Epidermal melanocyte (primary cell): ENCODE data around the gene CD1B.
"Not testable (repeated sequence)": the region's sequence is repeated elsewhere in the genome, so short reads cannot be mapped to it uniquely, and the experiment has no call there.

ENCODE experiments used
- DNase-seq: peaks from one replicate; pipeline ENCODE4 v3.0.0; 2011; ENCODE audit warnings: low spot score; ENCODE audit not compliant: insufficient read length

The CD1B gene

DNA sequence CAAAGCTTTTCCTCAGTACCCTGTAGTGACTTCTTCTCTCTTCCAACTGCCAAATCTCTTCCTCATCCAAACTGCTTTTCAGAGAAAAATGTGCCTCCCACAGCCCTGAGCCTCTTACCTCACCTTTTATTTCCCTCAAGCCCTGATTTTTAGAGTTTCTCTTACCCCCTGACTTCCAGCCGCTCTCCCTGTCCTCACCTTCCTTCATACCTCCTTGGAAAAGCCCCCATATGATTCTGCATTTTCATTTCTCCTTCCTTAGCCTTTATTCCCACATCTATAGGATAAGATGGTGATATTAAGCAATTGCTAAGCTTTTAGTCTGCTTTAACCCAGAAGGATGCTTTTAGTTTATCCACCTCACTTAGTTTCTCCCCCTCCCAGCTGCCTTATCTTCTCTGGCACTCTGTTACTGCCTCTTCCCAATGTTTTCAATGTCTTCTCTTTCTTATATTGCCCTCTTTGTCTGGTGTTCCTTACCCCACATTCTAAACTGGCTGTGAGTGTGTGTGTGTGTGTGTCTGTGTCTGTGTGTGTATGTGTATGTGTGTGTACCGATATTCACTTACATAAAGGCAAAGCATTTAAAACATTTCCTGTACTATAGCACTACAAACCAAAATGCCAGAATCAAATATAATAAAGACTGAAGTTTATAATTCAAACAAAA is at the start of gene CD1B:
Gene CD1B, minus strand, starts transcription at position 51 of the 670 bp plus-strand sequence. CDS start 108 bp downstream, outside the sequence.
- no peak for DNase-seq

DNA sequence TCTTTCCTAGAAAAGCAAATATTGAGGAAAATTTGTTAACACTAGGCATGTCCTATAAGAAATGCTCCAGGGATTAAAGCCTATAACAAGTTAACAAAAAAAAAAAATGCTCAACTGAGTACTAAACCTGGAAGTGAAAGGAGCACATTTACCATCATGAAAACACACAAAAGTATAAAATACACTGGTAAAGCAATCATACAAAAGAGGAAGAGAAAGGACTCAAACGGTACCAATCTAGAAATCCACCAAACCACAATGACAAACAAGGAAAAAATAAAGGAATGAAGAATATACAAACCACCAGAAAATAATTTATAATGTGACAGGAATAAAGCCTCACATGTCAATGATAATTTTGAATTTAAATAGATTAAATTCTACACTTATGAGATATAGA is 43.5 kb upstream of the CD1B start:
- no peak for DNase-seq

DNA sequence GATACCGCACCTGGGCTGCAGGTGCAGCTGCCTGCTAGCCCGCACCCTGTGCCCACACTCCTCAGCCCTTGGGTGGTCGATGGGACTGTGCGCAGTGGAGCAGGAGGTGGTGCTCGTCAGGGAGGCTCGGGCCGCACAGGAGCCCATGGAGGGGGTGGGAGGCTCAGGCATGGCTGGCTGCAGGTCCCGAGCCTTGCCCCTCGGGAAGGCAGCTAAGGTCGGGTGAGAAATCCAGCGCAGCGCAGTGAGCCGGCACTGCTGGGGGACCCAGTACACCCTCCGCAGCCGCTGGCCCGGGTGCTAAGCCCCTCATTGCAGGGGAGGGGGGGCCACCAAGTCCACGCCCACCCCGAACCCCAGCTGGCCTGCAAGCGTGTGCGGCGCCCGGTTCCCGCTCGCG is 42.8 kb upstream of the CD1B start:
- not testable (repeated sequence) for DNase-seq

DNA sequence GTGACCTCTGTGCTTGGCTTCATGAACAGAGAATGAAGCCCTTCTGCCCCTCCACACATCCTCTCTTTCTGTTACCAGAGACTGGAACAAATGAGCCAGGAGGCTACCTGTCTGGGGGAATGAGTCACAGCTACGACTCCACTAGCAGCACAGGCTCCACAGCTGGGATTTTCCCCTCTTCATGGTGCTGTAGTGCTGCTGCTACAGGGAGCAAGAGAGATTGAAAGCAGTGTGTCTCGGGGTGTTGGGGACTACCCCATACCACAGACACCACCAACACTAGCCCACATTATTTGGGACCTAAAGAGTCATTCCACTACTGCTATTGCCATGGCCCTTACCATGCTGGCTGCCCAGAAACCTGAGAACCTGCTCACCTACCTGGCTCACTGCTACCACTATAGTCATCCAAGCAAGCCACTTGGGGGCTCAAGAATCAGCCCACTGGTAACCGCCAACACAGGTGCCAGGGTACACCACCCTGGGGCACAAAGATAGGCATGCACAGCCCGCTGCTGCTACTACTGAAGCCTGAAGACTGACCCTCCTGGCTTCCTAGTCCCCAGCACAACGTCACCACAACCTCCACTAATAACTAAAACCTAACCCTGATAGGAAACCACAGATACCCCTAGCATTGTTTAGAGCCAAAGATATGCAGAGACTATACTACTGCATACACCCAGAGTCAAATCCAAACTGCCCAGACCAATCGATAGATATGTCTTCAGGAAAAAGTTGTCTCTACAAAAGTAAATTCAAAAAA is 40.0 kb upstream of the CD1B start:
- no peak for DNase-seq

DNA sequence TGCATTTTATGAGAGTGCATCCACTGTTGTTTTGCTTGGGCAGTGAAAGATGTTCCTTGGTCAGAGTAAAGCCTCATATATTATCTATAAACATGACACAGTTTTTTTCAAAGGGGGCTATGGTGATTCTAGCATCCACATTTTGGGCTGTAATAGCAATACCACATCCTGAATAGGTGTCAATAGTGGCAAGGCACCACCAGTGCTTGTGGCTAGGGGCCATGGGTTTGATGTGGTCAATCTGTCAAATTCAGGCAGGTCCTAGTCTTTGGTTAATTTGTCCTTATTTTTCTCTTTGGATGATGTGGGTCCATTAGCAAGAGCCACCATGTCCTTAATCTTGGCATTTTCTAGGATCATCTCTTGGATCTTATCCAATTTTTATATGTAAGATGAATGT is 35.5 kb upstream of the CD1B start:
- DNase-seq, result no peak

DNA sequence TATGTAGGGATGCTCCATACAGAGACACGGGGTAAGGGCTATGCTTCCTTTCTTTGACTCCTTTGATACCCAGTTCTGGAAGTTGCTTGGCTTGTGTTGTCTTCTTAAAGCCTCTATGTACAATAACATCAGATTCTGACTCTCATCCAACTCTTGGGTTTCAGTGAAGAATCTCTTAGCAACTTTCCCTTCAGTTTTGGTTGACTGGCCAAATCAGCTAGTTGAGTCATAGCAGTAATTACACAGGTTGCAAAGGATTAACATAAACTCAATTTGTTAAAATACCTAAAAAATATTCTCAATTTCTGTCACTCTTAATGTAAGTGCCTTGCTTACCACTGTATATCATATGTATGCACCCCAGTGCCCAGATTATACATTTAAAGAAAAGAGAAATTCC is 31.6 kb upstream of the CD1B start:
- no peak for DNase-seq

DNA sequence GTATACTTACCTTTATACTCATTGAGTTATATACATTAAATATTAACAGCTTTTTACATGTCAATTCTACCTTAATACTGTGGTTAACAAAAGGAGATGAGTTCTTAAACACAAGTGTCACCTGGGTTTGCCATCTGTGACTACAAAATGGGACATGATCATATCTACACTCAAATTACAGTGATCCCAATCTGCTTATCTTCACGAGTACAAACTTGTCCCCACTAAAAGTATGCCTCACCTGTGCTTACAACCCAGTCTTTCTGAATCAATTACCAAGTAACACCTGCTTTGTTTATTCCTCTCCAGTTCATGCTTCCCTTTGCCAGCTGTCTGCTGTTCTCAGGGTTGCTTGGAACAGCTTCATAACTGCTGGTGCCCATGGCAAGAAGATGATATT is 31.2 kb upstream of the CD1B start:
- no peak for DNase-seq

DNA sequence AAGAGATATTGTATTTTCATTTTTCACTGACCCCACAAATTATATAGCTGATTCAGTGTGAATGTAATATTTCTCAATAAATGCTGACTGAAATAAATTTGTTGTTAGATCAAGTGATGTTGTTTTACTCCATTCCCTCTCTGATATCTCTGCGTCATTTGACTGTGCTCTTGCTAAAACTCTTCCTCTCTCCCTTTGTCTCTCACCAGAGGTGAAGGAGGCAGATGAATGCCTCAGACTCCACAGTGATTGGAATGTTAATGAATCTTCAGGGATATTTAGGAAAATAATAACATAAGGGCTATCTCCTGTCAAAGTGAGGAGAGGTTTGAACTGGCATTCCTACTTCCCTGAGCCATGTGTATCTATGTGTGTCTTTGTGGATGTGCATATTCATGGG is 26.1 kb upstream of the CD1B start:
- DNase-seq, result no peak

DNA sequence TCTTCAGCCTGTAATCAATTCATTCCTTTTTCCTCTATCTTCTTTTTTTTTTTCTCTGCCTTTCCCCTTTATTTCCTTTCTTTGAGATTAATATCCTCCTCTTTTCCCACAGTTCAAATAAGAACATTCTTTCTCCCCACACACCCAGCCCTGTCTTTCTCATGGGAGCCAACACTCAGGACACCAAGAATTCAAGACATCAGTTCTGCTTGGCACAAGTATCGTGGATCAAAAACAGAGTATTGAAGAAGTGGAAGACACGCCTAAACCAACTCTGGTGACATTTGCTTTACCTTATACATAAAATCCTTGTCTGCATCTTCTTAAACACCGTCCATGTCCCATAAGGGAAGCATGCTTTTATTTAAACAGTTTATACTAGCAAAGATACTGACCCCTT is 25.3 kb upstream of the CD1B start:
- no peak for DNase-seq

DNA sequence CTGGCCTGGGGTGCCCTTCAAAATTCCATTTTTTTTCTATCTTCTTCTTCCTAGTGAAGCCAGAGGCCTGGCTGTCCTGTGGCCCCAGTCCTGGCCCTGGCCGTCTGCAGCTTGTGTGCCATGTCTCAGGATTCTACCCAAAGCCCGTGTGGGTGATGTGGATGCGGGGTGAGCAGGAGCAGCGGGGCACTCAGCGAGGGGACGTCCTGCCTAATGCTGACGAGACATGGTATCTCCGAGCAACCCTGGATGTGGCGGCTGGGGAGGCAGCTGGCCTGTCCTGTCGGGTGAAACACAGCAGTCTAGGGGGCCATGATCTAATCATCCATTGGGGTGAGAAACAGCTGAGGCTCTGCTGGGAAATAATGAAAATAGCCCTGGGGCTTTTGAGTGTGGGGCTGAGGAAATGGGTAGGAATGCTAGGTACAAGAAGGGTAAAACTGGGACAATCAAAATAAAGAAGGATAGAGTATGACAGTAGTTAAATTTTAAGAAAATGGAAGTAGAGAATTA is 24.5 kb upstream of the CD1B start:
- DNase-seq, result no peak

DNA sequence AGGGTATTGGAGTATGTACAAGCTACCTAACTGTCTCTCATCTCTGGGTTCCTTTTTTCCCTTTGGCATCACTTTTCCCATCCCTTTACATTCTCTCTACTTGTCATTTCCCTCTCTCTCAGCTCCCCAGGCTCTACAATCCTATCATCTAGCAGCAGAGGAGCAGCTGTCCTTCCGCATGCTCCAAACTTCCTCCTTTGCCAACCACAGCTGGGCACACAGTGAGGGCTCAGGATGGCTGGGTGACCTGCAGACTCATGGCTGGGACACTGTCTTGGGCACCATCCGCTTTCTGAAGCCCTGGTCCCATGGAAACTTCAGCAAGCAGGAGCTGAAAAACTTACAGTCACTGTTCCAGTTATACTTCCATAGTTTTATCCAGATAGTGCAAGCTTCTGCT is 22.9 kb upstream of the CD1B start:
- DNase-seq, result no peak

DNA sequence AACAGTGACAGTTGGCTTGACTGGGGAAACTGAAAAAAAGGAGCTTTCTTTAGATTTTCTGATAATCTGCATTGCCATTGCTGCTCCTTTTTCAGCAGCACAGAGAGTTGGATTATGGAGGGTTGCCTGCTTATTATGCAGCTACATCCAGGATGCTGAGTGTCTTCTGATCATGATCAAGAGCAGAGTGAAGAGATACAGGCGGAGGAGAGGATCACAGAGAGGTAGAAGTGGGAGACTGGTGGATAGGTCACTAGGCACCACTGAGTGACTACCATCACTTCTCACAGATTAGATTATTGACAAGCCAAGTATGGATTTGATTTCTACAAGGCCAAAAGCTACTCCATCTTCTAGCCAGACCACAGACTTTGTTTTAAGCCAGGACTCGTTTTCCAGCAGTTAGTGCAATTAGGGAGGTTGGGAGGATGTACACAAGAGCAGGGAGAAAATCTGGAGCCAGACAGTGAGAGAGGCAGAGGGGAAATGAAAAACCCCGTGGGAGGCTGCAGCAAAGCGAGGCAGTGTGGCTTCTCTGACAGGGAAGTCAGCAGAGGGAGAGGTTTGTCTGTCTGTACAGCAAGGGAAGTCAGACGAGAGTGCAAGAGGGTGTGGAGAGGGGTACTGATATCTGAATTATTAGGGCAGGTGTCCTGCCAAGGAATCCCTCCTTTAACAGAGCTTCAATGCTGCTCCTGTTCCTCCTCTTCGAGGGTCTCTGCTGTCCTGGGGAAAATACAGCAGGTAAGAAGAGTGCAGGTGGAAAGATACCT is 22.2 kb upstream of the CD1B start, which contains the start of gene CD1E:
Gene CD1E, plus strand, starts transcription at position 592 of the 773 bp plus-strand sequence. Its CDS starts 95 bp downstream, at position 687.
- no peak for DNase-seq

DNA sequence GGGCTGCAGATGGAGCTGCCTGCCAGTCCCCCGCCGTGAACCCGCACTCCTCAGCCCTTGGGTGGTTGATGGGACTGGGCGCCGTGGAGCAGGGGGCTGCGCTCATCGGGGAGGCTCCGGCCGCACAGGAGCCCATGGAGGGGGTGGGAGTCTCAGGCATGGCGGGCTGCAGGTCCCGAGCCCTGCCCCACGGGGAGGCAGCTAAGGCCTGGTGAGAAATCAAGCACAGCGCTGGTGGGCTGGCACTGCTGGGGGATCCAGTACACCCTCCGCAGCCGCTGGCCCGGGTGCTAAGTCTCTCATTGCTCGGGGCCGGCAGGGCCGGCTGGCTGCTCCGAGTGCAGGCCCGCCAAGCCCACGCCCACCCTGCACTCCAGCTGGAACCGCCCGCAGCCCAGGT is 17.6 kb upstream of the CD1B start:
- not testable (repeated sequence) for DNase-seq

DNA sequence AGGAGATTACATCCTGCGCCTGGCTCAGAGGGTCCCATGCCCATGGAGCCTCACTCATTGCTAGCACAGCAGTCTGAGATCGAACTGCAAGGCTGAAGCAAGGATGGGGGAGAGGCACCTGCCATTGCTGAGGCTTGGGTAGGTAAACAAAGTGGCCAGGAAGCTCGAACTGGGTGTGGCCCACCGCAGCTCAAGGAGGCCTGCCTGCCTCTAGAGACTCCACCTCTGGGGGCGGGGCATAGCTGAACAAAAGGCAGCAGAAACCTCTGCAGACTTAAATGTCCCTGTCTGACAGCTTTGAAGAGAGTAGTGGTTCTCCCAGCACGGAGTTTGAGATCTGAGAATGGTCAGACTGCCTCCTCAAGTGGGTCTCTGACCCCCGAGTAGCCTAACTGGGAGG is 5.1 kb upstream of the CD1B start:
- DNase-seq, result not testable (repeated sequence)

DNA sequence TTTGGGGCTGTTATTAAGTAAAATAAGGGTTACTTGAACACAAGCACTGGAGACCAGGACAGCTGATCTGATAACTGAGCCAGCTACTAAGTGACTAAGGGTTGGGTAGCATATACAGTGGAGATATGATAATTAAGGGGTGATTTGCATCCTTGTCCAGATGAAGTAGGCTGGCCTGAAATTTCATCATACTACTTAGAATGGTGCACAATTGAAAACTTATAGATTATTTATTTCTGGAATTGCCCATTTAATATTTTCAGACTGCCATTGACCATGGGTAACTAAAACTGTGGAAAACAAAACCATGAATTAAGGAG is 3.8 kb upstream of the CD1B start:
- DNase-seq, result no peak

DNA sequence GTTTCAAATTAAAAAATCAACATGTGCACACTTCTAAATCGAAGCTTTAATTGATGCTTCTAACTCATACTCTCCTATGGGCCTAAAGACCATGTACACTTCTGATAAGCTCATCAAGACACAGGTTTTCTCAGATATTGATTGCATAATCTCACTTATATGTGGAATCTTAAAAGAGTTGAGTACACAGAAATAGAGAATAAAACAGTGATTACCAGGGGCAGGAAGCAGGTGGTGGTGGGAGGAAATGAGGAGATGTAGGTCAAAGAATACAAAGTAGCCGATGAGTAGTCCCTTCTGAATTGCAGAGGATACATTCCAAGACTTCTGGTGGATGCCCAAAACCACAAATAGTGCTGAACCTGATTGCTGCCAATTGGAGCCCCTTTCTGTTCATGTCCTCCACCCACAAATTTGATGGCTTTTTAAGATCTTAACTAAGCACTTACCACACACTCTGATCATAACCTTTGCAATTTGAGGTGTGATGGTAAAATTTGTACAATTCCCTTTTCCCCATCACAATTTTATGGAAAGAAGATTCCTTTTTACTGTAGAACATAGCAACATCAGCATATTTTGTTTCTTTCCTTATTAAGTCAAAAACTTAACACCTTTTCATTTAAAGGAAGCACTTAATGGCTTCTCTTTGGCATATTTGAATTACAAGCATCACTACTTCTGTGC is 3.3 kb upstream of the CD1B start:
- no peak for DNase-seq

DNA sequence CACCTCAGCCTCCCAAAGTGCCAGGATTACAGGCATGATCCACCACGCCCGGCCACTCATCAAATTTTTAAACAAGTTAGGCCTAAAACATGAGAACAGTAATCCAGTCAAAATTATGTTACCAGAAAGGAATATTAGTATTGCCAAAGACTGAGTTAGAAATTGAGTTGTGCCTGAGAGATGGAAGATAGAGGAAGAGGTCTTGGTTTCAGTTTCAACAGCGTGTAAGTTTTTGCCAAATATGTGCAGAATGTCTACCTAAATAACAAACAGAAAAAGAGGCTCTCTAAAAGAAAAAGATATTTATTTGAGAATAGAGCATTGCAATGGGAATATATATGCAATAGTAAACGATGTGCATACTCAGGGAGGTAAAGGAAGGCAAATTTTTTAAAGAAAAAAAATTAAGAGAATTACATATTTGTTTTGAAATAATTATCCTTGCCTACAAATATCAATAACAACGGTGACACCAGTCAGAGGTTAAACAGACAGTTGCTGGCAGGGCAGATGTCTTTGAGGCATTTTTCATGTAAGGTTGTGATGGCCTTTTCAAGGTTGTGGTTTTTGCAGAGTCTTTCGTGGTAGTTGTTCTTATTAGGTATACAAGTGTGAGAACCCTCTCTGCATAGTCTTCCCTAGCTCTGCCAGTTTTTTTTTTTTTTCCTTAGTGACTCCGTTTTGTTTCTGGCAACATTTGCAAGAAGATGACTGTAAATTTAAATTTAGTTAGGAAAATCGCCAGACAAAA is 2.2 kb upstream of the CD1B start:
- DNase-seq, result no peak

DNA sequence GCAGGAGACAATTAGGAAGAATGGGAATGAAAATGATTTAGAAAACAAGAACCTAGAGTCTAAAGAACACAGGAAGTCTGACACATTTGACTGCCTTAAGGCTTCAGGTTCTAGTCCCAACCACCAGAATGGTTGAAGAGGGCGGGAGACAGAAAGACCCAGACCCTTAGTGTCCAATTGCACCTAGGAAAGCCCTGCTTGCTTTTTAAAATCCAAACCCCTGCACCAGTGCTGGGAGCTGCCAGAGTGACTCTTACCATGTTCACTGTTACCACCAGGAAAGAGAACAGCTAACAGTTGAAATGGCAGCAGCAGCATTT is 265 bp downstream of the CD1B start:
- no peak for DNase-seq

DNA sequence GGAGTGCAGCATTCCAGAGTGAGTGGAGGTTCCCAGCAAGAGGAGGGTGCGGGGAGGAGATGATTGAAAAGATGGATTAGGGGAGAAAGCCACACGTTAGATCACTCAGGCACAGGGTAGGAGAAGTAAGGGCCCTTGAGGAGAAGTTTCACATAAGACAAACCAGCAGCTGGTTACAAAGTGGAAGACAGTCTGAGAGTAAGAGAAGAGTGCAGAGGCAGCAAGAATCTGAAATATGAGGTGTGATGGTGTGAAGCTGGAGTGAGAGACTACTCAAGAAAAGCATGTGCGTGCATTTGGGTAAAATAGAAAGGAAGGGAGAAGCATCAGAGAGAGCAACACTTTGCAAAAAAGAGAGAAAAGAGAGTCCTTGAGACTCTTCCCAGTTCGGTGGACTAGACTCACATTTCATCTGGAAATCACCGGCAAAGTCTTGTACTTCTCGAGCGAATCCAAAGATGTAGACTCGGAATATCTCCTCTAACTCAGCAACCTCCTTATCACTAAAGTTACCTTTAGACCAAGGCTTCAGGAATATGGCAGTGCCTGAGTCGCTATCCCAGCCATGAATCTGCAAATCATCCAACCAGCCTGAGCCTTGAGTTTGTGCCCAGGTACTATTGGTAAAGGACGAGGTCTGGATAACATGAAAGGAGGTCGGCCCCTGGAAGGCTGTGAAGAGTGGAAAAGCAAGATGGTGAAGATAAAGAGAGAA is 783 bp downstream of the CD1B start:
- DNase-seq, result no peak

DNA sequence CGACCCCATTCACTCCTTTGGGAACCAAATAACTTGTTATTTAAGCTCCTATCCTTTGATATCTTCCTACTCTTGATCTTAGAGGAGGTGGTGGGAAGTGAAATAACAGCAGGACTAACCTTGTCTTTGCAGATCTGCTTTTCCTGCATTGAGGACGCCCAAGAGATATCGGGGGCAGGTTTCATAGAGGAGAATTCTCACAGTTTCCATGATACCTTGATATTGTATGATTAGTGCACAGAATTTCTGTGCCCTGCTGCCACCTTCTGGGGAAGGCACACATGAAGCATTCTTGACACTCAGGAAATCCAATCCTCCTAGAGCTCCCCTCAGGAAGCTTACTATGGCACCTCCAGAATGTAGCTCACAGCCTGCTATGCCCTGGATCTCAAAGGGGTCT is 1.6 kb downstream of the CD1B start:
- DNase-seq, result no peak
